Suprapubic skin (tissue), 4 donors: ENCODE measurements around the gene SCN4A. TPM values are rescaled to one million over a fixed set of nuclear protein-coding genes. Genes with fewer than 3 reads are reported as not detected.

Source experiments
- DNase-seq, 2 donors: peaks; one replicate each; pipeline ENCODE4 v3.0.0-alpha.2; 2019; ENCODE audit warnings: low spot score in 2 of 2
- H3K27ac ChIP-seq: fragments of 200-600 bp; sonication (generic); one replicate; pipeline ENCODE4 v1.5.1; 2019
- H3K27me3 ChIP-seq: fragments of 200-600 bp; sonication (generic); one replicate; pipeline ENCODE4 v1.5.1; 2019
- H3K36me3 ChIP-seq: fragments of 200-600 bp; sonication (generic); one replicate; pipeline ENCODE4 v1.5.1; 2019
- H3K4me1 ChIP-seq: fragments of 200-600 bp; sonication (generic); one replicate; pipeline ENCODE4 v1.5.1; 2019
- H3K4me3 ChIP-seq: fragments of 200-600 bp; sonication (generic); one replicate; pipeline ENCODE4 v1.5.1; 2019; ENCODE audit warnings: mild to moderate bottlenecking
- H3K9me3 ChIP-seq: fragments of 200-600 bp; sonication (generic); one replicate; pipeline ENCODE4 v1.5.1; 2019
- EP300 ChIP-seq: sonication (generic); formaldehyde crosslinking; IDR thresholded peaks from one replicate; pipeline ENCODE4 v1.6.1; 2017; ENCODE audit warnings: antibody characterized with exemption
- POLR2A ChIP-seq, 2 donors: fragments of 450-650 bp; IDR thresholded peaks; one replicate each; pipeline ENCODE4 v1.6.1; 2017; ENCODE audit warnings: antibody characterized with exemption in 2 of 2, mild to moderate bottlenecking in 2 of 2, moderate library complexity in 2 of 2
- POLR2AphosphoS5 ChIP-seq, 3 donors: sonication (generic); formaldehyde crosslinking; IDR thresholded peaks; one replicate each; pipeline ENCODE4 v1.6.1; 2017; ENCODE audit warnings: antibody characterized with exemption in 3 of 3
- WGBS: methylation state at CpG from one replicate; pipeline ENCODE4 v1.1.5; 2018; 5-methylcytosine and 5-hydroxymethylcytosine counted together
- total RNA-seq, 4 donors: library from RNA; depleted of rRNA; stranded (reverse); fragments of >200 nt; gene quantifications; one replicate each; pipeline ENCODE4 v1.1.0, GENCODE V29; 2016
- TF ChIP-seq, protein P1 (sequence below), 2 donors: fragments of 200-600 bp in 1 of 2; fragments of 450-650 bp in 1 of 2; sonication (generic) in 1 of 2; IDR thresholded peaks; one replicate each; pipeline ENCODE4 v1.5.1; 2016 to 2019; ENCODE audit warnings: antibody characterized with exemption in 2 of 2, mild to moderate bottlenecking in 1 of 2, moderate library complexity in 1 of 2

SCN4A gene
- total RNA-seq, 4 donors from 2014 or later: 0.45 to 4.5 (median 1.6) TPM

DNA sequence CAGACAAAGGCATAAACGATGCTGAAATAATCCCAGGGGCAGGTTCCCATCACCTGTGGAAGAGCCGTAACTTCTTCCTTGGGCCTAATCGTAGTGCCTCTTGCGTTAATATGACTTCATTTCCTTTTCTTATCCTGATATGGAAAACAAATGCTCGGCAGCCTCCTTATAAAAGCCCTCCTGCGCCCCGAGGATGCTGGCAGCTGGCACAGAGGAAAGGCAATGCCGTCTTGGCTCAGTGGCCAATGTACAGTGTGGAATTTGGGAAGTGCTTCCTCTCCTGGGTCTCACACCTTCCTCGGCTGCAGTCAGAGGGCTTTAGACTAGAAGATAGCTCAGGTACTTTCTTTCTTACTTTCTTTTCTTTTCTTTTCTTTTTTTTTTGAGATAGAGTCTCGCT is 3.4 kb downstream of the SCN4A start:
- Histone ChIP-seq H3K4me3 (no peak overlapping the region), H3K36me3 (no peaks in the 10 kb centered on the region), H3K27ac (no peak overlapping the region), H3K27me3 (no peaks in the 10 kb centered on the region), H3K4me1 (peaks cover 4% of the 10 kb centered on the region), H3K9me3 (no peaks in the 10 kb centered on the region)
- 67% methylated on average over 10 of the region's 10 CpGs for WGBS
- TF ChIP-seq POLR2A (IDR thresholded peaks at IDR 0.05) (no peak), EP300 (no peak), POLR2AphosphoS5 (IDR thresholded peaks at IDR 0.05) (no peak)
- TF ChIP-seq, protein P1, sequence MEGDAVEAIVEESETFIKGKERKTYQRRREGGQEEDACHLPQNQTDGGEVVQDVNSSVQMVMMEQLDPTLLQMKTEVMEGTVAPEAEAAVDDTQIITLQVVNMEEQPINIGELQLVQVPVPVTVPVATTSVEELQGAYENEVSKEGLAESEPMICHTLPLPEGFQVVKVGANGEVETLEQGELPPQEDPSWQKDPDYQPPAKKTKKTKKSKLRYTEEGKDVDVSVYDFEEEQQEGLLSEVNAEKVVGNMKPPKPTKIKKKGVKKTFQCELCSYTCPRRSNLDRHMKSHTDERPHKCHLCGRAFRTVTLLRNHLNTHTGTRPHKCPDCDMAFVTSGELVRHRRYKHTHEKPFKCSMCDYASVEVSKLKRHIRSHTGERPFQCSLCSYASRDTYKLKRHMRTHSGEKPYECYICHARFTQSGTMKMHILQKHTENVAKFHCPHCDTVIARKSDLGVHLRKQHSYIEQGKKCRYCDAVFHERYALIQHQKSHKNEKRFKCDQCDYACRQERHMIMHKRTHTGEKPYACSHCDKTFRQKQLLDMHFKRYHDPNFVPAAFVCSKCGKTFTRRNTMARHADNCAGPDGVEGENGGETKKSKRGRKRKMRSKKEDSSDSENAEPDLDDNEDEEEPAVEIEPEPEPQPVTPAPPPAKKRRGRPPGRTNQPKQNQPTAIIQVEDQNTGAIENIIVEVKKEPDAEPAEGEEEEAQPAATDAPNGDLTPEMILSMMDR (IDR thresholded peaks at IDR 0.05): no peak
- DNase-seq: no peak

DNA sequence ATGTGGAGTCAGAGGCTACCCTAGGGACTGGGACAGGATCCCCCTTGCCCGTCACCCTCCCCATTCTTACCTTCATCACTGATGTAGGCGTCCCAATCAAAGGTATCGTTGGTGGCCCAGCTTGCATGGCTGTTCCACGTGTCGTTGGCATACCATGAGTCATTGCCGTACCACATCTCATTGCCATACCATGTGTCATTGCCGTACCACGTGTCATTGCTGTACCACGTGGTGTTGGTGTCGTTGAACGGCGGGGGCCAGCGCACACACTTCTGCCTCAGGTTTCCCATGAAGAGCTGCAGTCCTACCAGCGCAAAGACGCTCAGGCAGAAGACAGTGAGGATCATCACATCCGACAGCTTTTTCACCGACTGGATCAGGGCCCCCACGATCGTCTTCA is 4.8 kb downstream of the SCN4A start:
- TF ChIP-seq, protein P1 (IDR thresholded peaks at IDR 0.05): no peak
- TF ChIP-seq POLR2A (IDR thresholded peaks at IDR 0.05) (no peak), POLR2AphosphoS5 (IDR thresholded peaks at IDR 0.05) (no peak), EP300 (no peak)
- Histone ChIP-seq H3K4me1 (no peaks in the 10 kb centered on the region), H3K36me3 (no peaks in the 10 kb centered on the region), H3K27ac (no peak overlapping the region), H3K27me3 (no peaks in the 10 kb centered on the region), H3K4me3 (no peak overlapping the region), H3K9me3 (no peaks in the 10 kb centered on the region)
- DNase-seq: no peak
- WGBS: 91% methylated on average over 19 of the region's 19 CpGs

DNA sequence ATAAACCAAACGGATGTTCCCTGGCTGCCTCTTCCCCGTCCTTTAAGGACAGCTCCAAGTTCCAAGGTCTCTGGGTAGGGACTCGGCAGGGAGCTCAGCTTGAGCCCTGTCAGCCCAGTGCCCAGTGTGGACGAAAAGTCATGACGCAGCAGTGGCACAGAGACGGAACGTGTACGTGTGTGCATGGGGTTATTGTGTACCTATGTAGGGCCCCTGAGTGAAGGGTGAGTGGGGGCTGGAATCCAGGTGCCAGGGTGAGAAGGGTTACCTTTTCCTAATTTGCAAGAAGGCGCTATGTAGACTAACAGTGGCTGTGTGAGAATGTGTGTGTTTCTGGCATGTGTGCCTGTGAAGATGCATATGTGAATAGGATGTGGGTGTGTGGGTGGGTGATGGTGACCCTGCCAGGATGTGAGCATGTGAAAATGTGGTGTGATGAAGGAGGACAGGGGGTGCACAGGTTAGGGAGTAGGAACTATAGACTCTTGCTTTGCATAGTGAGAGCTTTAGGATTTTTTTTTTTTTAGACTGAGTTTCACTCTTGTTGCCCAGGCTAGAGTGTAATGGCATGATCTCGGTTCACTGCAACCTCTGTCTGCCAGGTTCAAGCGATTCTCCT is 6.0 kb downstream of the SCN4A start:
- no peak for TF ChIP-seq POLR2A (IDR thresholded peaks at IDR 0.05)
- TF ChIP-seq, protein P1 (IDR thresholded peaks at IDR 0.05): no peak
- H3K36me3 ChIP-seq: no peaks in the 10 kb centered on the region
- H3K9me3 ChIP-seq: no peaks in the 10 kb centered on the region
- H3K4me1 ChIP-seq: no peaks in the 10 kb centered on the region
- 84% methylated on average over 11 of the region's 11 CpGs for WGBS
- no peaks in the 10 kb centered on the region for H3K27me3 ChIP-seq
- H3K27ac ChIP-seq: no peak overlapping the region
- no peak for DNase-seq
- no peak overlapping the region for H3K4me3 ChIP-seq

DNA sequence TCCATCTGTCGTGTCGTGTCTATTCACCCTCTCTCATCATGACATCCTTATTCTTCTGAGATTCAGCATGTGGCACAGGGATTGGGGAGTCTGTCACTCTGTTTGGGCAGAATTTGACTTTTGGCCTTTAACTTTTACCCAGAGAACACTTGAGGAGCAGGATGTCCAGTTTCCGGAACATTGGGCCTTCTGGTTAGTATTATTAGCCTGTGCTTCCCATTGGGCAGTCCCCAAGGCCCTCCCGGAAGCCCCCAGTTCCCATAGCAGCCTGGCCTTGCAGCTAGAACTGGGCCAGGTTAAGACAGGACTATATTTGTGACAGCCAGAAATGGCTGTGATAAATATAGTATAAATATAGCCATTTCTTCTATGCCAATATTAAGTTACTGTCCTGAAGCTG is 9.6 kb downstream of the SCN4A start:
- peaks cover 15% of the 10 kb centered on the region for H3K4me1 ChIP-seq
- 63% methylated on average over 4 of the region's 4 CpGs for WGBS
- H3K36me3 ChIP-seq: no peaks in the 10 kb centered on the region
- TF ChIP-seq POLR2A (IDR thresholded peaks at IDR 0.05) (no peak), POLR2AphosphoS5 (IDR thresholded peaks at IDR 0.05) (no peak), EP300 (no peak)
- TF ChIP-seq, protein P1 (IDR thresholded peaks at IDR 0.05): no peak
- H3K27ac ChIP-seq: peak overlapping the region; percentile 47
- no peaks in the 10 kb centered on the region for H3K9me3 ChIP-seq
- no peak overlapping the region for H3K4me3 ChIP-seq
- H3K27me3 ChIP-seq: no peaks in the 10 kb centered on the region
- DNase-seq: no peak

DNA sequence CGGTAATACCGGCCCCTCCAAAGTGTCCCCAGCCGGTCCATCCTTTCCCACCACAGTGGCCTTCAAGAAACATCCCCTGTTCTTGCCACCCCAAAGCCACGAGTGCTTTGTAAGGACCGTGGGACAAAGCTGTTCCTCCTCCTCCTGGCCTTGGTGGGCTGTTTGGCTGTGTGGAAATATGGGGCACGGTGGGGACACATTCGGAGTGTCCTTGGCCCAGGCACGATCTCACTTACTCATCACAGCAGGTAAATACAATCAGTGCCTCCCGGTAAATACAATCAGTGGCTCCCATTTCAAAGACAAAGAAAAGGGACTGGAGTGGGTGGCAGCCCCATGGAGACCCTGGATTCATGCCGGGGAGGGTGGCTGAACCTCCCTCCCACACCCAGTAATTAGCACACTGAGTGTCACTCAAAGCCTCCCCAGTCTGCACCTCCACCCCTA is 10.4 kb downstream of the SCN4A start:
- WGBS: 59% methylated on average over 5 of the region's 10 CpGs
- Histone ChIP-seq H3K4me3 (no peak overlapping the region), H3K4me1 (peaks cover 15% of the 10 kb centered on the region), H3K36me3 (no peaks in the 10 kb centered on the region), H3K27me3 (no peaks in the 10 kb centered on the region), H3K27ac (peak overlapping the region; percentile 39), H3K9me3 (no peaks in the 10 kb centered on the region)
- TF ChIP-seq EP300 (no peak), POLR2A (IDR thresholded peaks at IDR 0.05) (no peak), POLR2AphosphoS5 (IDR thresholded peaks at IDR 0.05) (no peak)
- TF ChIP-seq, protein P1 (IDR thresholded peaks at IDR 0.05): no peak
- no peak for DNase-seq
